Activated naive CD4-positive, alpha-beta T cell treated with anti-CD3 and anti-CD28 coated beads, Interleukin-2, amount 50 U/mL, for 24 hours (primary cell): ENCODE results near the gene TMPRSS15.
"Not testable (repeated sequence)": the region's sequence is repeated elsewhere in the genome, so short reads cannot be mapped to it uniquely, and the experiment has no call there.

Experiments
- H3K27ac Mint-ChIP-seq: one replicate; pipeline ENCODE4 v1.8.0; 2021; ENCODE audit warnings: mild to moderate bottlenecking, mixed read lengths
- H3K27me3 Mint-ChIP-seq: one replicate; pipeline ENCODE4 v1.8.0; 2021; ENCODE audit warnings: mixed read lengths
- H3K36me3 Mint-ChIP-seq: one replicate; pipeline ENCODE4 v1.8.0; 2021; ENCODE audit warnings: mixed read lengths
- H3K4me1 Mint-ChIP-seq: one replicate; pipeline ENCODE4 v1.8.0; 2021; ENCODE audit warnings: mixed read lengths
- H3K4me3 Mint-ChIP-seq: one replicate; pipeline ENCODE4 v1.8.0; 2021; ENCODE audit warnings: mild to moderate bottlenecking, mixed read lengths
- H3K9me3 Mint-ChIP-seq: one replicate; pipeline ENCODE4 v1.8.0; 2021; ENCODE audit warnings: mixed read lengths

TMPRSS15 gene

GRCh38 chr21:18403735-18404450 is at the start of gene TMPRSS15:
Gene TMPRSS15 (minus strand): TSS chr21:18403785. CDS start chr21:18403622, 163 bp downstream.
- no peaks in the 10 kb centered on the region for H3K4me1 Mint-ChIP-seq
- H3K9me3 Mint-ChIP-seq = peaks cover 5% of the 10 kb centered on the region
- no peak within 1 kb of the TSS for H3K4me3 Mint-ChIP-seq
- no peaks in the 10 kb centered on the region for H3K36me3 Mint-ChIP-seq
- no peaks in the 10 kb centered on the region for H3K27me3 Mint-ChIP-seq
- H3K27ac Mint-ChIP-seq = no peak within 1 kb of the TSS

GRCh38 chr21:18451670-18452069 is 48.1 kb upstream of the TMPRSS15 start:
- Mint-ChIP-seq H3K4me1 (no peaks in the 10 kb centered on the region), H3K27ac (no peak overlapping the region), H3K9me3 (peaks cover 4% of the 10 kb centered on the region), H3K4me3 (no peak overlapping the region), H3K36me3 (no peaks in the 10 kb centered on the region), H3K27me3 (no peaks in the 10 kb centered on the region)

GRCh38 chr21:18449605-18450550 is 46.3 kb upstream of the TMPRSS15 start:
- no peak overlapping the region for H3K27ac Mint-ChIP-seq

GRCh38 chr21:18443701-18444100 is 40.1 kb upstream of the TMPRSS15 start:
- H3K36me3 Mint-ChIP-seq = no peaks in the 10 kb centered on the region
- H3K27me3 Mint-ChIP-seq = no peaks in the 10 kb centered on the region
- H3K4me1 Mint-ChIP-seq = no peaks in the 10 kb centered on the region
- H3K27ac Mint-ChIP-seq = no peak overlapping the region
- H3K4me3 Mint-ChIP-seq = no peak overlapping the region
- peaks cover 8% of the 10 kb centered on the region for H3K9me3 Mint-ChIP-seq

More at GRCh38 chr21:18449605-18450550, 46.3 kb upstream of the TMPRSS15 start:
- Mint-ChIP-seq H3K9me3 (peaks cover 5% of the 10 kb centered on the region), H3K4me1 (no peaks in the 10 kb centered on the region), H3K4me3 (no peak overlapping the region), H3K27me3 (no peaks in the 10 kb centered on the region), H3K36me3 (no peaks in the 10 kb centered on the region)

- Mint-ChIP-seq H3K36me3 (no peaks in the 10 kb centered on the region), H3K27ac (no peak overlapping the region), H3K27me3 (no peaks in the 10 kb centered on the region)
Measured at GRCh38 chr21:18443085-18443484, 39.5 kb upstream of the TMPRSS15 start.

GRCh38 chr21:18430341-18430740 is 26.8 kb upstream of the TMPRSS15 start:
- Mint-ChIP-seq H3K27me3 (no peaks in the 10 kb centered on the region), H3K4me1 (no peaks in the 10 kb centered on the region), H3K36me3 (no peaks in the 10 kb centered on the region), H3K9me3 (peaks cover 5% of the 10 kb centered on the region), H3K27ac (no peak overlapping the region), H3K4me3 (no peak overlapping the region)

More at GRCh38 chr21:18443085-18443484, 39.5 kb upstream of the TMPRSS15 start:
- Mint-ChIP-seq H3K9me3 (peaks cover 8% of the 10 kb centered on the region), H3K4me1 (no peaks in the 10 kb centered on the region), H3K4me3 (no peak overlapping the region)

GRCh38 chr21:18424276-18424675 is 20.7 kb upstream of the TMPRSS15 start:
- no peaks in the 10 kb centered on the region for H3K4me1 Mint-ChIP-seq

GRCh38 chr21:18417141-18417790 is 13.7 kb upstream of the TMPRSS15 start:
- Mint-ChIP-seq H3K4me1 (no peaks in the 10 kb centered on the region), H3K27ac (no peak overlapping the region), H3K36me3 (no peaks in the 10 kb centered on the region), H3K4me3 (no peak overlapping the region), H3K9me3 (no peaks in the 10 kb centered on the region), H3K27me3 (no peaks in the 10 kb centered on the region)

More at GRCh38 chr21:18424276-18424675, 20.7 kb upstream of the TMPRSS15 start:
- Mint-ChIP-seq H3K27me3 (no peaks in the 10 kb centered on the region), H3K9me3 (no peaks in the 10 kb centered on the region), H3K4me3 (no peak overlapping the region), H3K36me3 (no peaks in the 10 kb centered on the region), H3K27ac (no peak overlapping the region)

GRCh38 chr21:18411565-18411964 is 8.0 kb upstream of the TMPRSS15 start:
- no peaks in the 10 kb centered on the region for H3K4me1 Mint-ChIP-seq
- no peak overlapping the region for H3K4me3 Mint-ChIP-seq
- H3K36me3 Mint-ChIP-seq = no peaks in the 10 kb centered on the region
- peaks cover 5% of the 10 kb centered on the region for H3K9me3 Mint-ChIP-seq
- no peak overlapping the region for H3K27ac Mint-ChIP-seq
- no peaks in the 10 kb centered on the region for H3K27me3 Mint-ChIP-seq

- Mint-ChIP-seq H3K36me3 (no peaks in the 10 kb centered on the region), H3K27ac (no peak overlapping the region), H3K4me1 (no peaks in the 10 kb centered on the region), H3K4me3 (no peak overlapping the region), H3K9me3 (peaks cover 5% of the 10 kb centered on the region), H3K27me3 (no peaks in the 10 kb centered on the region)
Measured at GRCh38 chr21:18409579-18409978, 6.0 kb upstream of the TMPRSS15 start.

GRCh38 chr21:18398843-18399242 is 4.7 kb downstream of the TMPRSS15 start:
- H3K27me3 Mint-ChIP-seq = no peaks in the 10 kb centered on the region
- H3K4me1 Mint-ChIP-seq = no peaks in the 10 kb centered on the region
- no peaks in the 10 kb centered on the region for H3K9me3 Mint-ChIP-seq
- H3K36me3 Mint-ChIP-seq = no peaks in the 10 kb centered on the region
- H3K27ac Mint-ChIP-seq = no peak overlapping the region
- no peak overlapping the region for H3K4me3 Mint-ChIP-seq

GRCh38 chr21:18387994-18388393 is 15.6 kb downstream of the TMPRSS15 start:
- H3K4me3 Mint-ChIP-seq = no peak overlapping the region
- H3K27me3 Mint-ChIP-seq = no peaks in the 10 kb centered on the region
- no peaks in the 10 kb centered on the region for H3K4me1 Mint-ChIP-seq
- H3K36me3 Mint-ChIP-seq = no peaks in the 10 kb centered on the region
- no peak overlapping the region for H3K27ac Mint-ChIP-seq
- H3K9me3 Mint-ChIP-seq = peaks cover 3% of the 10 kb centered on the region

- Mint-ChIP-seq H3K36me3 (no peaks in the 10 kb centered on the region), H3K4me1 (no peaks in the 10 kb centered on the region), H3K9me3 (no peaks in the 10 kb centered on the region), H3K4me3 (no peak overlapping the region), H3K27me3 (no peaks in the 10 kb centered on the region), H3K27ac (no peak overlapping the region)
Measured at GRCh38 chr21:18384771-18385170, 18.8 kb downstream of the TMPRSS15 start.

GRCh38 chr21:18382934-18383619 is 20.5 kb downstream of the TMPRSS15 start:
- not testable (repeated sequence) for H3K4me1 Mint-ChIP-seq, H3K9me3 Mint-ChIP-seq, H3K27ac Mint-ChIP-seq, H3K27me3 Mint-ChIP-seq, H3K36me3 Mint-ChIP-seq, H3K4me3 Mint-ChIP-seq

- Mint-ChIP-seq H3K4me3 (no peak overlapping the region), H3K36me3 (no peaks in the 10 kb centered on the region), H3K9me3 (no peaks in the 10 kb centered on the region), H3K27me3 (no peaks in the 10 kb centered on the region), H3K4me1 (no peaks in the 10 kb centered on the region), H3K27ac (no peak overlapping the region)
Measured at GRCh38 chr21:18382141-18382540, 21.4 kb downstream of the TMPRSS15 start.
